ENCODE data around the gene CTNNA1. TPM values are rescaled to one million over a fixed set of nuclear protein-coding genes. Genes with fewer than 3 reads are reported as not detected.

The CTNNA1 gene
- total RNA-seq, 1 donor from 2014 or later, result 361 TPM

GRCh38 chr5:138840103-138840502 lies 86.9 kb downstream of the CTNNA1 start:
- no peaks in the 10 kb centered on the region for H3K9me3 ChIP-seq
- no peak overlapping the region for H3K4me3 ChIP-seq
- peaks cover 24% of the 10 kb centered on the region for H3K4me1 ChIP-seq
- no peaks in the 10 kb centered on the region for H3K27me3 ChIP-seq (ENCODE audit: low read depth)
- no peaks in the 10 kb centered on the region for H3K36me3 ChIP-seq
- intact Hi-C loops (cut with DNase I), result no loop called here
- H3K27ac ChIP-seq, result no peak overlapping the region
- no peak for DNase-seq
- ATAC-seq, result no peak
- TF ChIP-seq CTCF (IDR thresholded peaks at IDR 0.05), result no peak

- intact Hi-C loops (cut with DNase I), result no loop called here
- TF ChIP-seq CTCF (IDR thresholded peaks at IDR 0.05), result no peak
- DNase-seq (no peak), ATAC-seq (no peak)
- Histone ChIP-seq H3K36me3 (no peaks in the 10 kb centered on the region), H3K27ac (no peak overlapping the region), H3K4me3 (no peak overlapping the region), H3K4me1 (peaks cover 28% of the 10 kb centered on the region), H3K27me3 (ENCODE audit: low read depth) (no peaks in the 10 kb centered on the region), H3K9me3 (no peaks in the 10 kb centered on the region)
Measured at GRCh38 chr5:138841531-138841930, 88.3 kb downstream of the CTNNA1 start.

GRCh38 chr5:138843316-138844124 lies 90.3 kb downstream of the CTNNA1 start:
- ATAC-seq, result no peak
- no peaks in the 10 kb centered on the region for H3K36me3 ChIP-seq
- H3K4me1 ChIP-seq, result peaks cover 34% of the 10 kb centered on the region
- H3K9me3 ChIP-seq, result no peaks in the 10 kb centered on the region
- intact Hi-C loops (cut with DNase I), result no loop called here
- no peaks in the 10 kb centered on the region for H3K27me3 ChIP-seq (ENCODE audit: low read depth)
- no peak overlapping the region for H3K4me3 ChIP-seq
- no peak for DNase-seq
- no peak for TF ChIP-seq CTCF (IDR thresholded peaks at IDR 0.05)
- no peak overlapping the region for H3K27ac ChIP-seq

GRCh38 chr5:138844125-138844461 lies 90.9 kb downstream of the CTNNA1 start:
- Histone ChIP-seq H3K27me3 (ENCODE audit: low read depth) (no peaks in the 10 kb centered on the region), H3K4me1 (peaks cover 39% of the 10 kb centered on the region), H3K36me3 (no peaks in the 10 kb centered on the region), H3K4me3 (no peak overlapping the region), H3K9me3 (no peaks in the 10 kb centered on the region), H3K27ac (no peak overlapping the region)
- TF ChIP-seq CTCF (IDR thresholded peaks at IDR 0.05), result no peak
- DNase-seq (no peak), ATAC-seq (no peak)
- intact Hi-C loops (cut with DNase I), result no loop called here

- Histone ChIP-seq H3K4me3 (no peak overlapping the region), H3K9me3 (no peaks in the 10 kb centered on the region), H3K27ac (peak overlapping the region; percentile 13), H3K27me3 (ENCODE audit: low read depth) (no peaks in the 10 kb centered on the region), H3K4me1 (peaks cover 48% of the 10 kb centered on the region), H3K36me3 (no peaks in the 10 kb centered on the region)
- DNase-seq (no peak), ATAC-seq (peak; percentile 42 to 91)
- no peak for TF ChIP-seq CTCF (IDR thresholded peaks at IDR 0.05)
- intact Hi-C loops (cut with DNase I), result no loop called here
Measured at GRCh38 chr5:138844812-138845513, 91.7 kb downstream of the CTNNA1 start.
